22Rv1 (cell line): ENCODE measurements around the gene RERE.

Source experiments
- H3K27ac ChIP-seq: fragments of 450-650 bp; 2 replicates; pipeline ENCODE4 v1.5.1; 2017
- ZFX ChIP-seq: fragments of 450-650 bp; IDR thresholded peaks from 2 replicates; pipeline ENCODE4 v1.6.1; 2017; ENCODE audit warnings: antibody characterized with exemption, borderline replicate concordance
- TF ChIP-seq, protein P1 (sequence below): fragments of 450-650 bp; IDR thresholded peaks from 2 replicates; pipeline ENCODE4 v1.5.1; 2017; ENCODE audit warnings: mild to moderate bottlenecking

Gene RERE

DNA sequence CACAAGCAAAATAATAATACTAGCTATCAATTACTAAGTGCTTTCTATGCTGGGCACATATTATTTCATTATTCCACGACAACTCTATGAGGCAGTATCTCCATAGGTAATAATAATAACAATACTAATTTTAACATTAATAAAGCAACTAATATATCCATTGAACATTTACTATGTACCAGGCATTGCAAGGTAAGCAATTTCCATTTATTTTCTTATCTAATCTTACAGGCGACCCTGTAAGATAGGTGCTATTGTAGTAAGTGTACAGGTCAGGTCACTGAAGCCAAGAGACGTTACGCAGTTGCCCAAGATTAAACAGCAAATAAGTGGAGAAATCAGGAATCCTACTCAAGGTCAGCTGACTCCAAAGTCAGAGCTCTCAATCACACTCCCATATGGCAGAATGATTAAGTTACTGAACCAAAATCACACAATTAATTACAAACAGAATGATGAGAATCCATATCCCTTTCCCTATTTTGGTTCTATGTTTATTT is 301.1 kb downstream of the RERE start:
- TF ChIP-seq, protein P1, sequence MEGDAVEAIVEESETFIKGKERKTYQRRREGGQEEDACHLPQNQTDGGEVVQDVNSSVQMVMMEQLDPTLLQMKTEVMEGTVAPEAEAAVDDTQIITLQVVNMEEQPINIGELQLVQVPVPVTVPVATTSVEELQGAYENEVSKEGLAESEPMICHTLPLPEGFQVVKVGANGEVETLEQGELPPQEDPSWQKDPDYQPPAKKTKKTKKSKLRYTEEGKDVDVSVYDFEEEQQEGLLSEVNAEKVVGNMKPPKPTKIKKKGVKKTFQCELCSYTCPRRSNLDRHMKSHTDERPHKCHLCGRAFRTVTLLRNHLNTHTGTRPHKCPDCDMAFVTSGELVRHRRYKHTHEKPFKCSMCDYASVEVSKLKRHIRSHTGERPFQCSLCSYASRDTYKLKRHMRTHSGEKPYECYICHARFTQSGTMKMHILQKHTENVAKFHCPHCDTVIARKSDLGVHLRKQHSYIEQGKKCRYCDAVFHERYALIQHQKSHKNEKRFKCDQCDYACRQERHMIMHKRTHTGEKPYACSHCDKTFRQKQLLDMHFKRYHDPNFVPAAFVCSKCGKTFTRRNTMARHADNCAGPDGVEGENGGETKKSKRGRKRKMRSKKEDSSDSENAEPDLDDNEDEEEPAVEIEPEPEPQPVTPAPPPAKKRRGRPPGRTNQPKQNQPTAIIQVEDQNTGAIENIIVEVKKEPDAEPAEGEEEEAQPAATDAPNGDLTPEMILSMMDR, result no peak
- TF ChIP-seq ZFX, result no peak
- no peak overlapping the region for H3K27ac ChIP-seq

DNA sequence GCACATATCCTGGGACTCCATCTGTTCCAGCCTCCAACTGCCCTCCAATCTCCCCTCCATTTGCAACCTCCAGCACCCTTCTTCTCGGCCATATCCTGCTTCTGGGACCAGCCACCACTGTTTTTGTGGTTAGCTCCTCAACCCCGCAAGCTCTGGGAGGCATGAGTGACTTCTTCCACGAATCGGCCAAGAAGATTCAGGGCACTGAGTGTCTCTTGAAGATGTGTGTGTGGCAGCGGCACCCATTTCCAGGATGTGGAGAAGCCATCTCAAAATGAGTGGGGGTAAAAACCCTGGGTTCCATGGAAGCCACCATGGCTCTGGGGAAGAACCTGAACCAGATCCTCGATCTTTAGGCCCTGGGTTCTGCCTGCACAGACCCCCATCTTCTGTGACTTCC is 304.9 kb downstream of the RERE start:
- TF ChIP-seq ZFX, result no peak
- TF ChIP-seq, protein P1, result no peak
- H3K27ac ChIP-seq, result no peak overlapping the region

DNA sequence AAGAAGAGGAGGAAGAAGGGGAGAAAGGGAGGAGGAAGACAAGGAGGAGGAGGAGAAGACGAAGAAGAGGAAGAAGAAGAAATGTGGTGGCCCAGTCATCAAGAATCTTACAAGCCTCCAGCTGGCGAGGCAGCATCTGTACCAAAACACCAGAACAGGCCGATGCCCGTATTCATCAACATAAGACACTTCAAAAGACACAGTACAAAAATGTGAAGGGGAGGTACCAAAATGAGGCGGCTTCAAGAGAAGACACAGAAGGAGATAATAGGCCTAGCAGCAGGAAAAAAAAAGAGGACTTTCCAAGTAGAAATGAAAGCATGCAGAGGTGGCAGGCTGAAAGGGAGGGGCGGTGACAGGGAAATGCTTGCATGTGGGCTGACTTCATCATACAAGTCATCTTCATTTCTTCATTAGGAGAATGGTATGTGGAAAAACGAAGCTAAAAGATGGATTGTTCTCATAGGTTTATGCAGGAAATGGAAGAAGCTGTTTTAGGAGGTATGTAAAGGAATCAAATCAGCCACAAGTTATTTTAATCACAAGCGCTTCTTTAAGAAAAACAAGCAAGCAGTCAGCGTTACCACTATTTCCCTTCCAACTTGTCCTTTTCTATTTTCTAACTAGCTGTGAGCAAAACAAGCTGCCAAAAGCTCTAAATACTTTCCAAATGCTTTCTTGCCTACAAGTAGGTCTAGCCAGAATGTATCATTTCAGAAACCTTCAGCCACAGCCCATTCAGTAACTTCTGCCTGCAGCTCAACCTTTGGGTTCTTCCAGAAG is 307.2 kb downstream of the RERE start:
- TF ChIP-seq, protein P1, result no peak
- no peak for TF ChIP-seq ZFX

DNA sequence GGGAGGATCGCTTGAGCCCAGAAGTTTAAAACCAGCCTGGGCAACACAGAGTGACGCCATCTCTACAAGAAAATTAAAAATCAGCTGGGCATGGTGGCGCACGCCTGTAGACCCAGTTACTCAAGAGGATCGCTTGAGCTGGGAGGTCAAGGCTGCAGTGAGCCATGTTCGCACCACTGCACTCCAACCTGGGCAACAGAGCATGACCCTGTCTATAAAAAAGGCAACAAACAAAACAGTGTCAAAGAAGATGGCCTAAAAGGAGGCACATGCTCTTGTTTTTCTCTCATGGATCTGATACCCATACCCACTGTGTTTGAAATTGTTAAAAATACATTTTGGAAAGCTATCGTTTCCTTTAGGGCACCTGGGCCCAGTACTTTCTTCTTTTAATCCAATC is 307.9 kb downstream of the RERE start:
- H3K27ac ChIP-seq, result no peak overlapping the region

More for the DNA sequence above, 307.2 kb downstream of the RERE start:
- no peak overlapping the region for H3K27ac ChIP-seq

DNA sequence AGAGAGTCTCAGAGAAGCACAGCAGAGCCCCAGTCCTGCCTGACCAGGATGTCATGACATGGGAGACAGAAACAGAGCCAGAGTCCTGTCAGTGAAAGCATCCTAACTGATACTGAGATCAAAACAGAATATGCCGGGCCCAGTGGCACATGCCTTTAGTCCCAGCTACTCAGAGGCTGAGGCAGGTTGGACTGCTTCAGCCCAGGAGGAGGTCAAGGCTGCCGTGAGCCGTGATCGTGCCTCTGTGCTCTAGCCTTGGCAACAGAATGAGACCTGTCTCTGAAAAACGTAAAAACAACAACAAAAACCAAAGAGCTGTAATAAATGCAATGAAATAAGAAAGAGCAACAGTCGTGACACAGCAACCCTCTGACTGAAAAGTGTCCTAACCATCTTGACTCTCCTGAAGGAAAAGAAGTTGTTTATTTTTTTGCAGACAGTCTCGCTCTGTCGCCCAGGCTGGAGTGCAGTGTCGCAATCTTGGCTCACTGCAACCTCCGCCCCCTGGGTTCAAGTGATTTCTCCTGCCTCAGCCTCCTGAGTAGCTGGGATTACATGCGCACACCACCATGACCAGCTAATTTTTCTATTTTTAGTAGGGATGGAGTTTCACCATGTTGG is 310.3 kb downstream of the RERE start:
- no peak for TF ChIP-seq ZFX
- TF ChIP-seq, protein P1, result no peak
- no peak overlapping the region for H3K27ac ChIP-seq

More for the DNA sequence above, 307.9 kb downstream of the RERE start:
- TF ChIP-seq, protein P1, result no peak
- no peak for TF ChIP-seq ZFX

DNA sequence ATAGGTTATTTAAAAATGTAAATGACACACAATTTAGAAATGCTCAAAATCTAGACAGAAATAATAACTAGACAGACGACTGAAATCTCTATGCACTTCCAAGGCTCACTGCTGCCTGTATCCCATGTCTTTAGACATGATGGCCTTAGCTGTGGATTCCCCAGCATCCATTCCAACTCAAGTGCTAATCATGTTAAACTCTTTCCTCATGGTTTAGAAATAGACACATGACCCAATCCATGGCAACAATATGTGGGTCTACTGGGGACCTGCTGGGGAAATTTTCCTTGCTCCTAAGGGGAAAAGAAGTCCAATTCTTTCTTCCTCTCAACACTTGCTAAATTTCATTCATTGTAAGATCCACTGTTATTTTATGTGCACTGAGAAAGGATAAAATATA is 311.0 kb downstream of the RERE start:
- TF ChIP-seq ZFX, result no peak
- TF ChIP-seq, protein P1, result no peak
- H3K27ac ChIP-seq, result no peak overlapping the region

DNA sequence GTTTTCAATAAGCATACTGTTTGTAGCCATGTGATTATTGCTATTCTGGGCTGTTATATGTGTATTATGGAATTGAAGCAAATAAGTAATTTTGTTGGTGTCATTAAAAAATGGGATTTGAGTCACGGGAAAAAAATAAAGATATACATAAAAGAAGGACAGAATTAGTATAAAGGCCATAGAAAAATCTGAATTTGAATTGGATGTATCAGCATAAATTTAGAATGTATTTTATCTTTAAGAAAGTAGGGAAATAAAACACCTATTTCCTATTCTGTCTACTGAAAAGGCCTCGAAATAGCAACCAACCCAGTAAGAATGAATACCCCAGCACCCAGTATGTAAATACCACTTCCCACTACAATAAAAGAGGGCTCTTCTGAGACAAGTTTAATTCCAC is 313.6 kb downstream of the RERE start:
- H3K27ac ChIP-seq, result no peak overlapping the region
- TF ChIP-seq, protein P1, result no peak
- no peak for TF ChIP-seq ZFX

DNA sequence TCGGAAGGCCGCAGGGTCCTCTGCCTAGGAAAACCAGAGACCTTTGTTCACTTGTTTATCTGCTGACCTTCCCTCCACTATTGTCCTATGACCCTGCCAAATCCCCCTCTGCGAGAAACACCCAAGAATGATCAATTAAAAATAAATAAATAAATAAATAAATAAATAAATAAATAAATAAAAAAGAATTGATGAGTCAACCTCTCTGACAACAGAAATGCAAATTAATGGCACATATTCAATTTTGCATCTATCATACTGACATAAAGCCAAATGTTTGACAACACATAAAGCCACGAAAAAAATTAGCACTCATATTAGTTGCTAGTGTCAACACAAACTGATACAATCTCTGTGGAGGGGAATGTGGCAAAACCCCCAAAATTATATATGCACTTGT is 314.5 kb downstream of the RERE start:
- H3K27ac ChIP-seq, result 0 out of 2 replicates have a peak overlapping the region, but pooled peaks have one; percentile 10
